BJ (cell line): ENCODE measurements around the gene NOVA1. TPM values are rescaled to one million over a fixed set of nuclear protein-coding genes. Genes with fewer than 3 reads are reported as not detected.

ENCODE experiments used
- CTCF ChIA-PET: fragments of 350-600 bp; formaldehyde crosslinking; extraction: SDS; loops from one replicate; lab custom pipeline; 2021; ENCODE audit warnings: antibody characterized with exemption, inconsistent platforms; lab: Yijun Ruan, JAX
- POLR2A ChIA-PET: fragments of 300-600 bp; sonication (Branson Sonifier 250); formaldehyde crosslinking; extraction: SDS; loops from one replicate; lab custom pipeline; 2021; ENCODE audit warnings: antibody characterized with exemption; lab: Charles Lee
- DNase-seq: peaks from one replicate; pipeline ENCODE4 v3.0.0-alpha.2; 2011; ENCODE audit warnings: low read depth
- H3K27me3 ChIP-seq: 2 replicates; pipeline ENCODE4 v1.6.0; 2011; ENCODE audit warnings: low read length; ENCODE audit not compliant: control insufficient read depth, insufficient read depth
- H3K36me3 ChIP-seq: 2 replicates; pipeline ENCODE4 v1.5.1; 2011; ENCODE audit warnings: low read length; ENCODE audit not compliant: control insufficient read depth, insufficient read depth
- H3K4me3 ChIP-seq: 2 replicates; pipeline ENCODE4 v1.5.1; 2011; ENCODE audit warnings: low read depth, mild to moderate bottlenecking, control low read depth, low read length
- CTCF ChIP-seq: IDR thresholded peaks from 2 replicates; pipeline ENCODE4 v1.5.1; 2011; ENCODE audit warnings: low read depth, mild to moderate bottlenecking, control low read depth, inconsistent platforms, low read length, moderate library complexity; ENCODE audit not compliant: insufficient read depth
- polyA plus RNA-seq: library from polyadenylated mRNA; depleted of rRNA; stranded (reverse); fragments of >200 nt; gene quantifications from 2 replicates; pipeline ENCODE4 v1.2.3, GENCODE V29; 2011

Gene NOVA1
- polyA plus RNA-seq, 1 experiment, result not detected

GRCh38 chr14:26402126-26402525, 195.7 kb downstream of the NOVA1 start:
- no peaks in the 10 kb centered on the region for H3K36me3 ChIP-seq
- no peak for DNase-seq
- POLR2A ChIA-PET, result no interaction called here
- no peak for TF ChIP-seq CTCF
- no peak overlapping the region for H3K4me3 ChIP-seq
- no peaks in the 10 kb centered on the region for H3K27me3 ChIP-seq
- CTCF ChIA-PET, result no interaction called here

DNA sequence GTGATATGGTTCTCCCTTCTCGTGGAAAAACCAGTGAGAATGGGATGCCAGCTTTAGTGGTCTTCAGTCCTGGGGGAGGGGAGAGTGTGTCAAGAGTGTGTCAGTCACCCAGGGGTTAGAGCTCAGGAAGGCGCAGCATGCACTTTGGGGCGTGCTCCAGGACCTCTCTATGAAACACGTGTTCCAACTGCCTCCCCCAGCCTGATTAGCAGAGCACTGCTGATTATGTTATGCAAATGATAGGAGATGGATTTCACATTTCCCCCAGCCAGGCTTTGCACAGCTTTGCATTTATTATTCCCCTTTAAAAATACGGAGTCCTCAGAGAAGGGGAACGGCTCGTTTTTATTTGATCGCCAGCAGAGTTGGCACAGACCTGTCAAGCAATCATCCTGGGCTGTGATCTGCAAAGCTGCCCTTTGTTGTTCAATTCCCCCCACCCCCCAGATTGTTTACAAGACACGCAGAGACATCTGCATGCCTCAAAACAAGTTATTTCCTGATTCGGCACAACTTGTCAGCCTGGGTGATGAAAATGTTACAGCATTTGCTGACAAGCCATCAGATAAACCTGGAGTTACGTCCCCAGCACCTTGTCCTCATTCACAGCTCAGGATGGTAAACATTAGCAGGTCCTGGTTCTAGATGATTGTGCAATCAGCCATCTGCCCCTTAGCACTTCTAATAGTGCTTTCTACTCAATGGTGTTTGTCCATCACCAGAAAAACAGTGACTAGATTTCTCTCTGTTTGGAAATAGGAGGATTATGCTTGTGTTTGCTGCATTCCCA, 196.5 kb downstream of the NOVA1 start:
- Histone ChIP-seq H3K4me3 (no peak overlapping the region), H3K27me3 (no peaks in the 10 kb centered on the region), H3K36me3 (no peaks in the 10 kb centered on the region)
- no peak for TF ChIP-seq CTCF
- ChIA-PET CTCF (no interaction called here), POLR2A (no interaction called here)
- no peak for DNase-seq

- H3K4me3 ChIP-seq, result no peak overlapping the region
- CTCF ChIA-PET, result no interaction called here
- DNase-seq, result no peak
- TF ChIP-seq CTCF, result no peak
- H3K27me3 ChIP-seq, result no peaks in the 10 kb centered on the region
- no peaks in the 10 kb centered on the region for H3K36me3 ChIP-seq
- POLR2A ChIA-PET, result no interaction called here
Measured at GRCh38 chr14:26400373-26400772, 197.5 kb downstream of the NOVA1 start.

DNA sequence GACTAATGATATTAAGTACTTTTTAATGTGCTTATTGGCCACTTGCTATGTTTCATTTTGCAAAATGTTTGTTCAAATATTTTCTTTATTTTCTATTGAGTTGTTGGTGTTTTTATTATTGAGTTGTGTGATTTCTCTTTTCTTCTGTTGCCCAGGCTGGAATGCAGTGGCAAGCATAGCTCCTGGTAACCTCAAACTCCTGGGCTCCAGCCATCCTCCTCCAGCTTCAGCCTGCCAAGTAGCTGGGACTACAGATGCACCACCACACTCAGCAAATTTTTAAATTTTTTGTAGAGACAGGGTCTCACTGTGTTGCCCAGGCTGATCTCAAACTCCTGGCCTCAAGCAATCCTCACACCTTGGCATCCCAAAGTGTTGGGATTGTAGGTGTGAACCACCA, 199.2 kb downstream of the NOVA1 start:
- Histone ChIP-seq H3K27me3 (no peaks in the 10 kb centered on the region), H3K36me3 (no peaks in the 10 kb centered on the region), H3K4me3 (no peak overlapping the region)
- DNase-seq, result no peak
- CTCF ChIA-PET, result no interaction called here
- POLR2A ChIA-PET, result no interaction called here
- no peak for TF ChIP-seq CTCF
